Coronary artery (tissue), 2 donors: ENCODE measurements around the gene UBASH3B.

Experiments used
- DNase-seq: peaks from one replicate; pipeline ENCODE4 v3.0.0-alpha.2; 2017; ENCODE audit warnings: low spot score
- H3K27ac ChIP-seq, 2 donors: fragments of 200-600 bp; sonication (generic); one replicate each; pipeline ENCODE4 v1.5.1; 2016 to 2019
- H3K4me3 ChIP-seq: fragments of 200-600 bp; sonication (generic); 2 replicates; pipeline ENCODE4 v1.5.1; 2016; ENCODE audit warnings: mild to moderate bottlenecking, moderate library complexity
- CTCF ChIP-seq: fragments of 200-600 bp; sonication (generic); IDR thresholded peaks from one replicate; pipeline ENCODE4 v1.5.1; 2019; ENCODE audit warnings: antibody characterized with exemption

UBASH3B gene

GRCh38 chr11:122799406-122800105, 144.0 kb downstream of the UBASH3B start:
- no peak for TF ChIP-seq CTCF
- H3K4me3 ChIP-seq, result no peak overlapping the region
- no peak for DNase-seq
- no peak overlapping the region for H3K27ac ChIP-seq

- H3K4me3 ChIP-seq, result no peak overlapping the region
- no peak for DNase-seq
- TF ChIP-seq CTCF, result no peak
- H3K27ac ChIP-seq, result no peak overlapping the region
Observed at GRCh38 chr11:122802876-122803275, 147.4 kb downstream of the UBASH3B start.

- Histone ChIP-seq H3K4me3 (no peak overlapping the region), H3K27ac (no peak overlapping the region)
- no peak for DNase-seq
- no peak for TF ChIP-seq CTCF
Observed at GRCh38 chr11:122803306-122803705, 147.8 kb downstream of the UBASH3B start.

GRCh38 chr11:122803716-122804115, 148.2 kb downstream of the UBASH3B start:
- no peak overlapping the region for H3K27ac ChIP-seq
- DNase-seq, result no peak
- H3K4me3 ChIP-seq, result no peak overlapping the region
- TF ChIP-seq CTCF, result no peak

- DNase-seq, result no peak
- no peak overlapping the region for H3K27ac ChIP-seq
- TF ChIP-seq CTCF, result no peak
- no peak overlapping the region for H3K4me3 ChIP-seq
Observed at GRCh38 chr11:122804161-122804560, 148.6 kb downstream of the UBASH3B start.

GRCh38 chr11:122804796-122805195, 149.3 kb downstream of the UBASH3B start:
- no peak for TF ChIP-seq CTCF
- DNase-seq, result no peak
- H3K27ac ChIP-seq, result no peak overlapping the region
- H3K4me3 ChIP-seq, result no peak overlapping the region

- DNase-seq, result no peak
- no peak for TF ChIP-seq CTCF
- H3K4me3 ChIP-seq, result no peak overlapping the region
- peak overlapping the region in 1 of 2 donors; percentile 30 for H3K27ac ChIP-seq
Observed at GRCh38 chr11:122807731-122808477, 152.4 kb downstream of the UBASH3B start.
